HCT116 (cell line): ENCODE results near the gene BCL2L11.

Source experiments
- CEBPB ChIP-seq: IDR thresholded peaks from 2 replicates; pipeline ENCODE4 v1.6.1; 2012; ENCODE audit warnings: low read depth
- CTCF ChIP-seq, 3 experiments: fragments of 200-600 bp in 1 of 3; sonication (generic) in 1 of 3; IDR thresholded peaks in 2 of 3; conservative IDR thresholded peaks in 1 of 3; 2 replicates each; pipeline ENCODE4 v1.5.1; 2012 to 2017; ENCODE audit warnings: low read depth in 2 of 3, low read length in 2 of 3, antibody characterized with exemption in 1 of 3, borderline replicate concordance in 1 of 3, control low read depth in 1 of 3, mild to moderate bottlenecking in 1 of 3, mixed read lengths in 1 of 3, mixed run types in 1 of 3, moderate library complexity in 1 of 3; ENCODE audit not compliant: insufficient read depth in 1 of 3
- EZH2 ChIP-seq: fragments of 200-600 bp; sonication (generic); IDR thresholded peaks from 2 replicates; pipeline ENCODE4 v1.6.1; 2017; ENCODE audit warnings: antibody characterized with exemption, mixed run types
- EZH2phosphoT487 ChIP-seq: fragments of 200-600 bp; IDR thresholded peaks from 2 replicates; pipeline ENCODE4 v1.6.1; 2018; ENCODE audit warnings: antibody characterized with exemption, borderline replicate concordance
- FOSL1 ChIP-seq: IDR thresholded peaks from 2 replicates; pipeline ENCODE4 v1.6.1; 2012; ENCODE audit warnings: low read depth
- JUND ChIP-seq: IDR thresholded peaks from 2 replicates; pipeline ENCODE4 v1.6.1; 2012
- POLR2A ChIP-seq: IDR thresholded peaks from 2 replicates; pipeline ENCODE4 v1.7.0; 2011; ENCODE audit warnings: borderline replicate concordance; ENCODE audit not compliant: insufficient read depth, insufficient read length; ENCODE audit errors: extremely low read depth
- POLR2AphosphoS5 ChIP-seq: IDR thresholded peaks from 2 replicates; pipeline ENCODE4 v1.6.1; 2011; ENCODE audit warnings: mild to moderate bottlenecking, low read depth, low read length, moderate library complexity
- RAD21 ChIP-seq: IDR thresholded peaks from 2 replicates; pipeline ENCODE4 v1.6.1; 2012; ENCODE audit warnings: low read depth, mild to moderate bottlenecking
- REST ChIP-seq: IDR thresholded peaks from 2 replicates; pipeline ENCODE4 v1.6.1; 2012; ENCODE audit warnings: low read depth
- SIN3A ChIP-seq: IDR thresholded peaks from 2 replicates; pipeline ENCODE4 v1.6.1; 2012; ENCODE audit warnings: low read depth
- ZBTB33 ChIP-seq: IDR thresholded peaks from 2 replicates; pipeline ENCODE4 v1.6.1; 2011; ENCODE audit warnings: mild to moderate bottlenecking, low read length, moderate library complexity; ENCODE audit not compliant: insufficient replicate concordance; ENCODE audit errors: extremely low read depth

GRCh38 chr2:111188681-111189080 lies 68.0 kb downstream of the BCL2L11 start:
- TF ChIP-seq CTCF (IDR thresholded peaks at IDR 0.05 in 2 of 3, conservative IDR thresholded peaks at IDR 0.05 in 1 of 3; ENCODE audit: borderline replicate concordance in 1 of 3, insufficient read depth in 1 of 3, low read depth in 2 of 3, low read length in 2 of 3) (no peak), POLR2A (no peak), EZH2 (no peak), JUND (no peak), EZH2phosphoT487 (no peak), CEBPB (no peak), RAD21 (no peak), SIN3A (no peak), POLR2AphosphoS5 (no peak), ZBTB33 (no peak), REST (no peak), FOSL1 (no peak)
